Activated T-helper 1 cell treated with anti-CD3 and anti-CD28 coated beads, Interleukin-12 subunit alpha, Interleukin-12 subunit beta, Interleukin-2, Interleukin-4 antibody, amounts not matched to agents 30 ng/mL and 10 ng/mL and 1 ng/mL, durations not matched to agents 14 hours and 24 hours and 36 hours (primary cell): ENCODE measurements around the gene WDR49. TPM values are rescaled to one million over a fixed set of nuclear protein-coding genes. Genes with fewer than 3 reads are reported as not detected.
"Not testable (repeated sequence)": the region's sequence is repeated elsewhere in the genome, so short reads cannot be mapped to it uniquely, and the experiment has no call there.

Experiments used
- DNase-seq: peaks from one replicate; pipeline ENCODE4 v3.0.0; 2021; ENCODE audit warnings: low spot score
- H3K27ac Mint-ChIP-seq: one replicate; pipeline ENCODE4 v1.8.0; 2021; ENCODE audit warnings: mild to moderate bottlenecking, mixed read lengths
- H3K27me3 Mint-ChIP-seq: one replicate; pipeline ENCODE4 v1.8.0; 2022; ENCODE audit warnings: mild to moderate bottlenecking, moderate library complexity, mixed read lengths; ENCODE audit not compliant: insufficient read depth
- H3K36me3 Mint-ChIP-seq: one replicate; pipeline ENCODE4 v1.8.0; 2021; ENCODE audit warnings: low read depth, mixed read lengths
- H3K4me1 Mint-ChIP-seq: one replicate; pipeline ENCODE4 v1.8.0; 2021; ENCODE audit warnings: low read depth, mixed read lengths
- H3K4me3 Mint-ChIP-seq: one replicate; pipeline ENCODE4 v1.8.0; 2021; ENCODE audit warnings: mild to moderate bottlenecking, moderate library complexity, mixed read lengths
- H3K9me3 Mint-ChIP-seq: one replicate; pipeline ENCODE4 v1.8.0; 2021; ENCODE audit warnings: mixed read lengths
- intact Hi-C: fragments of 100-400 bp; cut with micrococcal nuclease; formaldehyde crosslinking; loops from one replicate; pipeline ENCODE4 v1.15.1; 2024
- total RNA-seq: library from RNA; stranded (reverse); gene quantifications from 2 replicates; pipeline ENCODE4 v1.2.3, GENCODE V29; 2022

WDR49 gene
- total RNA-seq, 1 donor from 2014 or later, result not detected

- no peak overlapping the region for H3K27ac Mint-ChIP-seq
- no peak overlapping the region for H3K4me3 Mint-ChIP-seq
- no peak for DNase-seq
- H3K4me1 Mint-ChIP-seq, result no peaks in the 10 kb centered on the region
- no peaks in the 10 kb centered on the region for H3K36me3 Mint-ChIP-seq
- intact Hi-C loops, result no loop called here
- no peaks in the 10 kb centered on the region for H3K9me3 Mint-ChIP-seq
- no peaks in the 10 kb centered on the region for H3K27me3 Mint-ChIP-seq
These were observed 9.2 kb upstream of the WDR49 start for GRCh38 chr3:167662919-167663400.

GRCh38 chr3:167657684-167658225, 4.0 kb upstream of the WDR49 start:
- H3K4me3 Mint-ChIP-seq, result no peak overlapping the region
- no peak for DNase-seq
- no peaks in the 10 kb centered on the region for H3K9me3 Mint-ChIP-seq
- no peaks in the 10 kb centered on the region for H3K4me1 Mint-ChIP-seq
- intact Hi-C loops, result no loop called here
- no peak overlapping the region for H3K27ac Mint-ChIP-seq
- peaks cover 3% of the 10 kb centered on the region for H3K27me3 Mint-ChIP-seq
- no peaks in the 10 kb centered on the region for H3K36me3 Mint-ChIP-seq

DNA sequence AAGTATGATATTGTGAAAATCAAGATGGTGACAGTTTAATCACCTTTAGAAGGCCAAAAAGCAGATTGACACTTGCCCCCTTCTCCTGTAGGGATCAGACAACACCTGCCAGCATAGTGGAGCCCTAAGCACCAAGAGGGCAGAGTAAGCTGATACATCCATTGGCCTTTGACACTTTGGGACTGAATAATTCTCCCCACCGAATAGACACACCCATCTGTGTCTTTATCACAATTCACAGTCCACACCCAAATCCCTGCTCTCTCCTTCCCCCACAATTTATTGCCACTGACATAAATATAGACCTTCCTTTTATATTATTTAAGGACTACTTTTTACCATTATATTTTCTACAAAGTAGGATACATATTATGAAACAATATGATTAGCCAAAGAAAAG, 3.1 kb upstream of the WDR49 start:
- no peak overlapping the region for H3K4me3 Mint-ChIP-seq
- intact Hi-C loops, result no loop called here
- H3K27ac Mint-ChIP-seq, result no peak overlapping the region
- no peak for DNase-seq
- H3K27me3 Mint-ChIP-seq, result peaks cover 3% of the 10 kb centered on the region
- no peaks in the 10 kb centered on the region for H3K4me1 Mint-ChIP-seq
- no peaks in the 10 kb centered on the region for H3K36me3 Mint-ChIP-seq
- no peaks in the 10 kb centered on the region for H3K9me3 Mint-ChIP-seq

DNA sequence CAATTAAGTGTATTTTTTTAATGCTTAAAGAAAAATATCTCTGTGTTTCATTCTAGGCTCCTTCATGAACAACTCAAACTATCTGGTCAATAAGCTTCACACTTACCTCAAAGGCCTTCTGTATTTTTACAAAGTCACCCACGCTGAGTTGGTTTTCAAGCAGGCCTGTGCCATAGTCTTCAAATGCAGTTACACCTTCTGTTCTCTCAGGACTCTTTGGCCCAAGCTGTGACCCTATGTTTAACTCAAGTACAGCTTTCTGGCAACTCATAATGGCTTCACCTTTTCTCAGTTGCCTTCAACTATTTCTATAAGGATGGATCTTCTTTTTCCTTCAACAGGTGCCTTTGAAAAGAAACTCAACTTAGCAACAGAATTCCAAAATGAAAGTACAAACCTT, 587 bp downstream of the WDR49 start:
- DNase-seq, result no peak
- Mint-ChIP-seq H3K27ac (no peak overlapping the region), H3K27me3 (peaks cover 3% of the 10 kb centered on the region), H3K4me3 (no peak overlapping the region), H3K36me3 (no peaks in the 10 kb centered on the region), H3K9me3 (no peaks in the 10 kb centered on the region), H3K4me1 (no peaks in the 10 kb centered on the region)
- intact Hi-C loops, result no loop called here

DNA sequence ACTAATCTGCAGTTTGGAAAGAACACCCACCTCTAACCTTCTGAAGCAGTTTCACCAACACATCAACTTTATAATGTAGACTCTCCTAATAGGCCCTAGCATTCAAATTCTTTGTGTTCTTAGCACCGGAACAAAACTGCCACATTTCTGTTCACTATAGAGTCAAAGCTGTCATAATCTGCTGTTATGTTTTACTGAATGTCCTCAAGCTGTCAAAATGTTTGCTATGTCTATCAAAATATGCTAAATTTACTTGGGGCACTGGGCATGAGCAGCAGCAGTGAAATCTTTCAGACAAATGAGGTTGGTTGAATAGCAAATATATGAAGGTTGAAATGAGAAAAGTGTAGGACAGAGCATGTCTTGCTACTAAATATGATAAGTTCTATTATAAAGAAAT, 1.9 kb downstream of the WDR49 start:
- no peaks in the 10 kb centered on the region for H3K36me3 Mint-ChIP-seq
- intact Hi-C loops, result no loop called here
- no peak for DNase-seq
- no peaks in the 10 kb centered on the region for H3K27me3 Mint-ChIP-seq
- no peaks in the 10 kb centered on the region for H3K4me1 Mint-ChIP-seq
- no peak overlapping the region for H3K4me3 Mint-ChIP-seq
- H3K9me3 Mint-ChIP-seq, result no peaks in the 10 kb centered on the region
- H3K27ac Mint-ChIP-seq, result no peak overlapping the region

GRCh38 chr3:167650459-167650858, 3.3 kb downstream of the WDR49 start:
- Mint-ChIP-seq H3K27ac (no peak overlapping the region), H3K4me1 (no peaks in the 10 kb centered on the region), H3K27me3 (no peaks in the 10 kb centered on the region), H3K9me3 (peaks cover 2% of the 10 kb centered on the region), H3K36me3 (no peaks in the 10 kb centered on the region), H3K4me3 (no peak overlapping the region)
- intact Hi-C loops, result no loop called here
- no peak for DNase-seq

DNA sequence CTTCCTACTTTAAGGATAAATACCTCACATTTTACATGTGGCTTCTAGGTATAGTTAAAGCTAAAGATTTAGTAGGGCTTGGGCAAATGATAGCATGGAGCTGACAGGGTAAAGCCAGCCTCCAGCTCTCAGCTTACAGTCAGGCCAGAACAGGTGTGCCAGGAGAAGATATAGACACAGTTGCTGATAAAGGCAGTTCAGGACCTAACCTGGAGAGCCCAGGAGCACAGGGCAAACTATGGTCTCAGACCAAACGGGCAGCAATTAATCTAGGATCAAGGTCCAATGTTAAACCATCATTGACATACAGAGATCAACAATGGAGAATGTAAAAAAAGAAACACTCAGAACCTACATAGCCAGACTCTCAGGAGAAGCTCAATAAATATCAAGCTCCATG, 4.0 kb downstream of the WDR49 start:
- H3K4me1 Mint-ChIP-seq, result no peaks in the 10 kb centered on the region
- H3K27me3 Mint-ChIP-seq, result no peaks in the 10 kb centered on the region
- no peaks in the 10 kb centered on the region for H3K36me3 Mint-ChIP-seq
- no peak overlapping the region for H3K4me3 Mint-ChIP-seq
- no peak overlapping the region for H3K27ac Mint-ChIP-seq
- peaks cover 3% of the 10 kb centered on the region for H3K9me3 Mint-ChIP-seq
- intact Hi-C loops, result no loop called here
- no peak for DNase-seq

DNA sequence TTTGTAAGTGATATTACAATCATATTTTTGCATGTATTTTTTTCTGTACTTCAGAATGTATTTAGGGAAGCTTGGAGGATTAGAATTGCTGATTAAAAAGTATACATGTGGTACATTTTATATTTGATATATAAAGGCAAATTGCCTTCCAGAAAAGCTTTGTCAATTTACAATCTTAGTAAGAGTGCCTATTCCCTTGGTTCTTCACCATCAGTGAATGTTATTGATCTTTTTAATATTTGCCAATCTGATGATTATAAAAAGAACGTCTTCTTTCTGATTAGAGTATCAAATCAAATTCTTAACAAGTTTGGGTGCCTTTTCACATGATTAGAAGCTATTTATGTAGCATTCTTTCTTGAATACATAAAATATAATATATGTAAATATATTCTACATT, 9.1 kb downstream of the WDR49 start:
- no peak overlapping the region for H3K4me3 Mint-ChIP-seq
- no peaks in the 10 kb centered on the region for H3K36me3 Mint-ChIP-seq
- DNase-seq, result no peak
- intact Hi-C loops, result no loop called here
- H3K27me3 Mint-ChIP-seq, result no peaks in the 10 kb centered on the region
- H3K9me3 Mint-ChIP-seq, result peaks cover 3% of the 10 kb centered on the region
- H3K4me1 Mint-ChIP-seq, result no peaks in the 10 kb centered on the region
- H3K27ac Mint-ChIP-seq, result no peak overlapping the region

- no peak for DNase-seq
- Mint-ChIP-seq H3K4me3 (no peak overlapping the region), H3K36me3 (no peaks in the 10 kb centered on the region), H3K27ac (no peak overlapping the region), H3K27me3 (no peaks in the 10 kb centered on the region), H3K4me1 (no peaks in the 10 kb centered on the region), H3K9me3 (no peaks in the 10 kb centered on the region)
- intact Hi-C loops, result no loop called here
These were observed 22.3 kb downstream of the WDR49 start for GRCh38 chr3:167631471-167631870.

- Mint-ChIP-seq H3K4me3 (no peak overlapping the region), H3K27ac (no peak overlapping the region), H3K36me3 (no peaks in the 10 kb centered on the region), H3K9me3 (no peaks in the 10 kb centered on the region), H3K27me3 (no peaks in the 10 kb centered on the region), H3K4me1 (no peaks in the 10 kb centered on the region)
- intact Hi-C loops, result no loop called here
- DNase-seq, result no peak
These were observed 27.3 kb downstream of the WDR49 start for GRCh38 chr3:167626490-167626889.

DNA sequence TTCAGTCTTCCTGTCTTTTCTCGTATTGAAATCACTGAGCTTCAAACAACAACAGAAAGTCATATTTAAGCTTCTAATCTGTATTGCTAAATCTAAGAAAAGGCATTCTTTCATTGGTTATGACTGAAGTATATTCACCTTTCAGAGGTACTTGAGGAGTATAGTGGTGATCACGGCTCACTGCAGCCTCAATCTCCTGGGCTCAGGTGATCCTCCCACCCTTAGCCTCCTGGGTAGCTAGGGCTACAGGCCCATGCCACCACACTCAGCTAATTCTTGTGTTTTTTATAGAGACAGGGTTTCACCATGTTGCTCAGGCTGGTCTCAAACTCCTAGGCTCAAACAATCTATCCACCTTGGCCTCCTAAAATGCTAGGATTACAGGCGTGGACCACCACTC, 38.7 kb downstream of the WDR49 start:
- Mint-ChIP-seq H3K27me3 (no peaks in the 10 kb centered on the region), H3K4me3 (no peak overlapping the region), H3K9me3 (no peaks in the 10 kb centered on the region), H3K36me3 (no peaks in the 10 kb centered on the region), H3K27ac (no peak overlapping the region), H3K4me1 (no peaks in the 10 kb centered on the region)
- intact Hi-C loops, result no loop called here
- DNase-seq, result no peak

DNA sequence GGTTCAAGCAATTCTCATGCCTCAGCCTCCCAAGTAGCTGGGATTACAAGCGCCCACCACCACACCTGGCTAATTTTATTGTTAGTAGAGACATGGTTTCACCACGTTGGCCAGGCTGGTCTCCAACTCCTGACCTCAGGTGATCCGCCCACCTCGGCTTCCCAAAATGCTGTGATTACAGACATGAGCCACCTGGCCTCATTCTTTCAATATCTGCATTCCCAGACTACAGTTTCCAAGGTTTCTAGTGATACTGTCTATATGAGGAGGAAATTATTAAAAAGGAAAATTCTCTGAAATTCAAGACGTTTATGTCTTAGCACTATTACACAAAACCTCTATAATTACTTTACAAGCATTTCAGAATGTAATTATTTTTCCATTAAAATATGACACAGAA, 39.5 kb downstream of the WDR49 start:
- DNase-seq, H3K4me1 Mint-ChIP-seq, H3K27ac Mint-ChIP-seq, H3K9me3 Mint-ChIP-seq, H3K36me3 Mint-ChIP-seq, H3K27me3 Mint-ChIP-seq, H3K4me3 Mint-ChIP-seq, intact Hi-C loops: not testable (repeated sequence)

DNA sequence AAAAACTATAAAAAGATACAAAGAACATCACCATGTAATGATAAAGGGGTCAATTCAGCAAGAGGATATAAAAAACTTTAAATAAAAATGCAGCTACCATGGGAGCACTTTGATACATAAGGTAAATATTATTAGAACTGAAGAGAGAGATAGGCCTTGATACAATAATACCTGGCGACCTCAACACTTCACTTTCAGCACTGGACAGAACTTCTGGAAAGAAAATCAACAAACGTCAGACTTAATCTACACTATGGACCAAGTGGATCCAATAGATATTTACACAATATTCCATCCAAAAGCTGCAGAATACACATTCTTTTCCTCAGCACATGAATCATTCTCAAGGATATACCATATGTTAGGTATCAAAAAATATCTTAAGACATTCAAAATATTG, 42.0 kb downstream of the WDR49 start:
- no peak for DNase-seq
- H3K36me3 Mint-ChIP-seq, result no peaks in the 10 kb centered on the region
- no peaks in the 10 kb centered on the region for H3K4me1 Mint-ChIP-seq
- H3K27me3 Mint-ChIP-seq, result no peaks in the 10 kb centered on the region
- no peak overlapping the region for H3K4me3 Mint-ChIP-seq
- H3K9me3 Mint-ChIP-seq, result no peaks in the 10 kb centered on the region
- intact Hi-C loops, result no loop called here
- H3K27ac Mint-ChIP-seq, result no peak overlapping the region

DNA sequence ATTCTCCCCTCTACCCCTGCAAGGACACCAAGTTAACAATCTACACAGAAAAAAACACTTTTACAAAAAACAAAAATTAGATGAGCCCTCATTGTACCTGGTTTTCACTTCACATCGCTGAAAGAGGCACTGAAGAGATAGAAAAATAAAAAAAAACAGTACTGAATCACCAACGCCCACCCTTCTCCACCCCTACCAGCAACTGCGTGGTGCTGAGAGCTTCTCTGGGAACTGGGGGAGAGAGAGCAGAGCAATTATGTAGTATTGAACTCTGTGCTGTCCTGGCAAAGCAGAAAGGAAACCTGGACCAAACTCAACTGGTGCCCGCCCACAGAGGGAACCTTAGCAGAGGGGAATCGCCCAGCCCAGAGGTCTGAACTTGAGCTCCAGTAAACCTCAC, 44.6 kb downstream of the WDR49 start:
- H3K4me1 Mint-ChIP-seq, result no peaks in the 10 kb centered on the region
- H3K27me3 Mint-ChIP-seq, result no peaks in the 10 kb centered on the region
- DNase-seq, result no peak
- no peaks in the 10 kb centered on the region for H3K9me3 Mint-ChIP-seq
- intact Hi-C loops, result no loop called here
- no peak overlapping the region for H3K4me3 Mint-ChIP-seq
- H3K27ac Mint-ChIP-seq, result no peak overlapping the region
- no peaks in the 10 kb centered on the region for H3K36me3 Mint-ChIP-seq
